HCT116 (cell line): ENCODE data around the gene TMEM129. TPM values are rescaled to one million over a fixed set of nuclear protein-coding genes. Genes with fewer than 3 reads are reported as not detected.
A peak's percentile ranks its signal among the peaks of the same experiment; 100 is the strongest.

Experiments used
- ATAC-seq: fragments of 200-7000 bp; cut with Tn5 transposase; 2 replicates; pipeline ENCODE4 v1.9.1; 2020; ENCODE audit warnings: mild to moderate bottlenecking, moderate library complexity
- BruUV-seq: library from RNA; stranded (reverse); fragments of 400-500 nt; replicated peaks from 2 replicates; lab custom pipeline; 2021; lab: Mats Ljungman, UMichigan
- CTCF ChIA-PET: fragments of 300-600 bp; sonication (Branson Sonifier 250); formaldehyde crosslinking; loops from one replicate; lab custom pipeline; 2021; ENCODE audit warnings: antibody characterized with exemption; lab: Charles Lee
- POLR2A ChIA-PET: fragments of 300-600, 350-600 bp; sonication (Branson Sonifier 250); formaldehyde crosslinking; loops from one replicate; lab custom pipeline; 2021; ENCODE audit warnings: antibody characterized with exemption; lab: Charles Lee
- RAD21 ChIA-PET, 2 experiments: fragments of 300-600 bp; sonication (Branson Sonifier 250); formaldehyde crosslinking; loops; one replicate each; lab custom pipeline; 2023; ENCODE audit warnings: low total read pairs in 2 of 2; ENCODE audit not compliant: uncharacterized antibody in 2 of 2, unreplicated experiment in 2 of 2, low non-redundant PET in 1 of 2; lab: Charles Lee
- DNase-seq: peaks from one replicate; pipeline ENCODE4 v3.0.0-alpha.2; 2010; ENCODE audit warnings: low read depth, low spot score
- H2AFZ ChIP-seq: fragments of 200-600 bp; shearing (Covaris generic), sonication (generic); 2 replicates; pipeline ENCODE4 v1.6.1; 2017; ENCODE audit warnings: low read depth, mixed run types, mixed read lengths, antibody characterized with exemption, low read length; ENCODE audit not compliant: poor library complexity, severe bottlenecking
- H3K27ac ChIP-seq: 2 replicates; pipeline ENCODE4 v1.5.1; 2012; ENCODE audit warnings: low read depth, low read length
- H3K27me3 ChIP-seq: fragments of 200-600 bp; sonication (generic); 2 replicates; pipeline ENCODE4 v1.6.1; 2016; ENCODE audit warnings: mixed run types, low read length, mixed read lengths; ENCODE audit not compliant: insufficient read depth
- H3K36me3 ChIP-seq, 2 experiments: fragments of 200-500 bp in 1 of 2; fragments of 200-600 bp in 1 of 2; sonication (Bioruptor generic) in 1 of 2; sonication (generic) in 1 of 2; 2 replicates each; pipeline versions ENCODE4 v1.5.1 to v1.6.1; 2014 to 2016; ENCODE audit warnings: low read length in 2 of 2, inconsistent platforms in 1 of 2, mixed read lengths in 1 of 2, mixed run types in 1 of 2; ENCODE audit not compliant: insufficient read depth in 2 of 2, control insufficient read depth in 1 of 2
- H3K4me1 ChIP-seq, 2 experiments: fragments of 200-600 bp in 1 of 2; sonication (generic) in 1 of 2; 2 replicates each; pipeline versions ENCODE4 v1.5.1 to v1.6.1; 2012 to 2017; ENCODE audit warnings: low read length in 2 of 2, inconsistent platforms in 1 of 2, mild to moderate bottlenecking in 1 of 2, mixed read lengths in 1 of 2, mixed run types in 1 of 2, moderate library complexity in 1 of 2; ENCODE audit not compliant: insufficient read depth in 2 of 2, control insufficient read depth in 1 of 2
- H3K4me2 ChIP-seq: fragments of 200-600 bp; sonication (generic); 2 replicates; pipeline ENCODE4 v1.6.1; 2017; ENCODE audit warnings: mixed run types, low read length, mixed read lengths
- H3K4me3 ChIP-seq, 2 experiments: fragments of 200-600 bp in 1 of 2; sonication (generic) in 1 of 2; replicated peaks in 1 of 2; 2 replicates each; pipeline ENCODE4 v1.5.1; 2011 to 2016; ENCODE audit warnings: low read length in 2 of 2, control low read depth in 1 of 2, low read depth in 1 of 2, mild to moderate bottlenecking in 1 of 2, mixed read lengths in 1 of 2, mixed run types in 1 of 2
- H3K79me2 ChIP-seq: fragments of 200-600 bp; sonication (generic); 2 replicates; pipeline ENCODE4 v1.6.1; 2017; ENCODE audit warnings: mild to moderate bottlenecking, mixed run types, low read length, moderate library complexity, mixed read lengths; ENCODE audit not compliant: insufficient read depth
- H3K9ac ChIP-seq: fragments of 200-600 bp; sonication (generic); 2 replicates; pipeline ENCODE4 v1.6.1; 2016; ENCODE audit warnings: low read length, mixed read lengths
- H3K9me2 ChIP-seq: fragments of 200-600 bp; sonication (generic), shearing (Covaris generic); 2 replicates; pipeline ENCODE4 v1.6.1; 2017; ENCODE audit warnings: mixed run types, mild to moderate bottlenecking, moderate library complexity; ENCODE audit not compliant: insufficient read depth
- H3K9me3 ChIP-seq, 2 experiments: fragments of 200-500 bp in 1 of 2; fragments of 200-600 bp in 1 of 2; sonication (Bioruptor generic) in 1 of 2; sonication (generic) in 1 of 2; 2 replicates each; pipeline ENCODE4 v1.6.1; 2014 to 2017; ENCODE audit warnings: low read length in 2 of 2, mixed read lengths in 2 of 2, inconsistent platforms in 1 of 2, low read depth in 1 of 2, mild to moderate bottlenecking in 1 of 2, mixed run types in 1 of 2, moderate library complexity in 1 of 2; ENCODE audit not compliant: control insufficient read depth in 1 of 2, insufficient read depth in 1 of 2
- H4K20me1 ChIP-seq: fragments of 200-600 bp; sonication (generic), shearing (Covaris generic); 2 replicates; pipeline ENCODE4 v1.6.1; 2017; ENCODE audit warnings: mixed run types, mild to moderate bottlenecking, moderate library complexity; ENCODE audit not compliant: insufficient read depth
- EGR1 ChIP-seq: IDR thresholded peaks from 2 replicates; pipeline ENCODE4 v1.6.1; 2012; ENCODE audit warnings: low read depth
- MAX ChIP-seq: IDR thresholded peaks from 2 replicates; pipeline ENCODE4 v1.6.1; 2012
- RAD21 ChIP-seq: IDR thresholded peaks from 2 replicates; pipeline ENCODE4 v1.6.1; 2012; ENCODE audit warnings: low read depth, mild to moderate bottlenecking
- intact Hi-C: fragments of 100-400 bp; cut with micrococcal nuclease; formaldehyde crosslinking; loops from 2 replicates; pipeline ENCODE4 v1.10.0; 2022
- total RNA-seq: library from RNA; stranded (reverse); gene quantifications from one replicate; pipeline ENCODE4 v1.2.1, GENCODE V29; 2021; ENCODE audit not compliant: unreplicated experiment
- TF ChIP-seq, protein P1 (sequence below): IDR thresholded peaks from 2 replicates; pipeline ENCODE4 v1.6.1; 2011; ENCODE audit warnings: mild to moderate bottlenecking, low read length, moderate library complexity; ENCODE audit not compliant: insufficient replicate concordance; ENCODE audit errors: extremely low read depth
- TF ChIP-seq, protein P2 (sequence below): IDR thresholded peaks from 2 replicates; pipeline ENCODE4 v1.6.1; 2012; ENCODE audit warnings: low read depth

The TMEM129 gene
- total RNA-seq, 1 experiment from 2014 or later: 29.4 TPM

GRCh38 chr4:1725521-1725920 is 4.4 kb upstream of the TMEM129 start:
- Histone ChIP-seq H3K9me2 (no peaks in the 10 kb centered on the region), H4K20me1 (no peaks in the 10 kb centered on the region; the same call in 1 of the 2 replicates), H3K36me3 (peaks cover 19 to 67% of the 10 kb centered on the region in 2 experiments), H3K79me2 (peaks cover 91% of the 10 kb centered on the region), H3K27me3 (no peaks in the 10 kb centered on the region), H3K4me1 (peaks cover 22 to 37% of the 10 kb centered on the region in 2 experiments), H3K9ac (no peak overlapping the region), H2AFZ (no peak overlapping the region), H3K27ac (peak overlapping the region; percentile 74; the same call in 1 of the 2 replicates), H3K4me2 (no peak overlapping the region), H3K9me3 (no peaks in the 10 kb centered on the region), H3K4me3 (no peak overlapping the region)
- POLR2A ChIA-PET: interaction anchor here (1.5 kb wide), 1 partner anchor 32 kb away, joined by 6 read pairs; no protein-coding TSS in a partner anchor
- DNase-seq: no peak
- TF ChIP-seq EGR1: no peak
- no peak for TF ChIP-seq MAX
- TF ChIP-seq, protein P1, sequence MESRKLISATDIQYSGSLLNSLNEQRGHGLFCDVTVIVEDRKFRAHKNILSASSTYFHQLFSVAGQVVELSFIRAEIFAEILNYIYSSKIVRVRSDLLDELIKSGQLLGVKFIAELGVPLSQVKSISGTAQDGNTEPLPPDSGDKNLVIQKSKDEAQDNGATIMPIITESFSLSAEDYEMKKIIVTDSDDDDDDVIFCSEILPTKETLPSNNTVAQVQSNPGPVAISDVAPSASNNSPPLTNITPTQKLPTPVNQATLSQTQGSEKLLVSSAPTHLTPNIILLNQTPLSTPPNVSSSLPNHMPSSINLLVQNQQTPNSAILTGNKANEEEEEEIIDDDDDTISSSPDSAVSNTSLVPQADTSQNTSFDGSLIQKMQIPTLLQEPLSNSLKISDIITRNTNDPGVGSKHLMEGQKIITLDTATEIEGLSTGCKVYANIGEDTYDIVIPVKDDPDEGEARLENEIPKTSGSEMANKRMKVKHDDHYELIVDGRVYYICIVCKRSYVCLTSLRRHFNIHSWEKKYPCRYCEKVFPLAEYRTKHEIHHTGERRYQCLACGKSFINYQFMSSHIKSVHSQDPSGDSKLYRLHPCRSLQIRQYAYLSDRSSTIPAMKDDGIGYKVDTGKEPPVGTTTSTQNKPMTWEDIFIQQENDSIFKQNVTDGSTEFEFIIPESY: no peak
- no peak for TF ChIP-seq RAD21
- TF ChIP-seq, protein P2, sequence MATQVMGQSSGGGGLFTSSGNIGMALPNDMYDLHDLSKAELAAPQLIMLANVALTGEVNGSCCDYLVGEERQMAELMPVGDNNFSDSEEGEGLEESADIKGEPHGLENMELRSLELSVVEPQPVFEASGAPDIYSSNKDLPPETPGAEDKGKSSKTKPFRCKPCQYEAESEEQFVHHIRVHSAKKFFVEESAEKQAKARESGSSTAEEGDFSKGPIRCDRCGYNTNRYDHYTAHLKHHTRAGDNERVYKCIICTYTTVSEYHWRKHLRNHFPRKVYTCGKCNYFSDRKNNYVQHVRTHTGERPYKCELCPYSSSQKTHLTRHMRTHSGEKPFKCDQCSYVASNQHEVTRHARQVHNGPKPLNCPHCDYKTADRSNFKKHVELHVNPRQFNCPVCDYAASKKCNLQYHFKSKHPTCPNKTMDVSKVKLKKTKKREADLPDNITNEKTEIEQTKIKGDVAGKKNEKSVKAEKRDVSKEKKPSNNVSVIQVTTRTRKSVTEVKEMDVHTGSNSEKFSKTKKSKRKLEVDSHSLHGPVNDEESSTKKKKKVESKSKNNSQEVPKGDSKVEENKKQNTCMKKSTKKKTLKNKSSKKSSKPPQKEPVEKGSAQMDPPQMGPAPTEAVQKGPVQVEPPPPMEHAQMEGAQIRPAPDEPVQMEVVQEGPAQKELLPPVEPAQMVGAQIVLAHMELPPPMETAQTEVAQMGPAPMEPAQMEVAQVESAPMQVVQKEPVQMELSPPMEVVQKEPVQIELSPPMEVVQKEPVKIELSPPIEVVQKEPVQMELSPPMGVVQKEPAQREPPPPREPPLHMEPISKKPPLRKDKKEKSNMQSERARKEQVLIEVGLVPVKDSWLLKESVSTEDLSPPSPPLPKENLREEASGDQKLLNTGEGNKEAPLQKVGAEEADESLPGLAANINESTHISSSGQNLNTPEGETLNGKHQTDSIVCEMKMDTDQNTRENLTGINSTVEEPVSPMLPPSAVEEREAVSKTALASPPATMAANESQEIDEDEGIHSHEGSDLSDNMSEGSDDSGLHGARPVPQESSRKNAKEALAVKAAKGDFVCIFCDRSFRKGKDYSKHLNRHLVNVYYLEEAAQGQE: no peak
- RAD21 ChIA-PET: no interaction called here
- no peak for ATAC-seq
- BruUV-seq: no TSS peak
- intact Hi-C loops: no loop called here
- CTCF ChIA-PET: interaction anchor here (1.2 to 4.6 kb wide), 2 partner anchors 32 to 96 kb away, joined by 3 to 26 read pairs; no protein-coding TSS in a partner anchor
